HT-29 (cell line): ENCODE measurements around the gene MRPS24. TPM values are rescaled to one million over a fixed set of nuclear protein-coding genes. Genes with fewer than 3 reads are reported as not detected.
"Not testable (repeated sequence)": the region's sequence is repeated elsewhere in the genome, so short reads cannot be mapped to it uniquely, and the experiment has no call there.

ENCODE experiments used
- DNase-seq: peaks from one replicate; pipeline ENCODE4 v3.0.0-alpha.2; 2015; ENCODE audit warnings: low spot score
- small RNA-seq: library from RNA; depleted of rRNA; stranded (forward); fragments of <200 nt; gene quantifications from one replicate; pipeline ENCODE3, GENCODE V24; 2014
- total RNA-seq: library from RNA; depleted of rRNA; stranded (reverse); fragments of >200 nt; shearing (Covaris generic); gene quantifications from 2 replicates; pipeline ENCODE4 v1.2.3, GENCODE V29; 2014; rRNA removed

MRPS24 gene
- total RNA-seq, 1 experiment from 2014 or later, result 203 TPM

DNA sequence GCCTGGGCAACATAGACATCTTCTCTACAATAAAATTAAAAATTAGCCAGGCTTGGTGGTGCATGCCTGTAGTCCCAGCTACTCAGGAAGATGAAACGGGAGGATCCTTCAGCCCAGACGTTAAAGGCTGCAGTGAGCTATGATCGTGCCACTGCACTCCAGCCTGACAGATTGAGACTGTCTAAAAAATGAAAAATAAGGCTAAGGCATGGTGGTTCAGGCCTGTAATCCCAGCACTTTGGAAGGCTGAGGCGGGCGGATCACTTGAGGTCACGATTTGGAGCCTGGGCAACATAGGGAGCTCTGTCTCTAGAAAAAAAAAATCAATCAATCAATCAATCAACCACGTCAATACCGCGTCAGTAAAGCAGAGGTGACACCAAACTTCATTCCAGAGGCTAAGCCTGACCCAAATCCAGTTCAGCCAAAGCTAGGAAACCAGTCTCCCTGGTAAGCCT, 31.1 kb downstream of the MRPS24 start:
- no peak for DNase-seq

DNA sequence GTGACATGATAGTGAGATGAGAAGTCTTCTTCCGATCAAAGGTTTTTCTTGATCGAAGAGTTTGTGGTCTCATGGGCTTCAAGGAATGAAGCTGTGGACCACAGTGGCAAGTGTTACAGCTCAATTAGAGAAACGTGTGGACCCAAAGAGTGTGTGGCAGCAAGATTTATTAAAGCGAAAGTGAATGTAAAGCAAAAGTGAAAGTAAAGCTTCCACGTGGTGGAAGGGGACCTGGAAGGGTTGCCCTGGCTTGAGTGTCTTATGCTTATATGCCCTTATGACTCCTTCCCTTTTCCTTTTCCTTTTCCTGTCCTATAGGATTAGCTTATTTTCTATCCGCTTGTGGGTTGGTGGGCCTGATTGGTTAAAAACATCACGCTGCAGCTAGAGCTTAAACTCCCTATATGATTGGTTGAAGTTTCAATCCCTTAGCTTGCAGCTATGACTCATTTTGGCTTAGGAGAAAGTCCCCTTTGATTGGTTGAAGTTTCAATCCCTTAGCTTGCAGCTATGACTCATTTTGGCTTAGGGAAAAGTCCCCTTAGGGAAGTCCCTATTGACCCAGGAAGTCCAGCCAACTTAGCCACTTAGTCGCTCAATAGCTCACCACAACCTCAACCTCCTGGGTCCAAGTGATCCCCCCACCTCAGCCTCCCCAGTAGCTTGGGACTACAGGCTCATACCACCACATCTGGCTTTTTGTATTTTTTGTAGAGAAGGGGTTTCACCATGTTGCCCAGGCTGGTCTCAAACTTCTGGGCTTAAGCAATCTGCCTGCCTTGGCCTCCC, 34.7 kb downstream of the MRPS24 start:
- DNase-seq, result peak; percentile 37

DNA sequence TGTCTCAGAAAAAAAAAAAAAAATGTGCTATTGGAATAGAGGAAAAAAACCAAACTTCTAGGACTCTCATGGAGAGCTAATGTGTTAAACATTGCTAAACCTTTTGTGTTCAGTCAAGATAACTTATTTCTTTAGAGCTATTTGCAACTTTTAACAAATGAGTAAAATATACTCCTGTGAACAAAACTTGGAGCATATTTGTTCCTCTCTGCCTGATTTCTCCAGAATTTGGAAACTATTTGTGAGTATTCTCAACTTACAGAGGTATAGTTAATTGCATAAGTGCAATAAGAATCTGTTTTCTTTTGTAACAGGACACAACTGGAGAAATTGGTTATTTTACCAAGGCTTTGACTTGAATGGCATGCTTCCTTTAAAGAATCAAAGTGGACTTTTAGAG, 38.4 kb downstream of the MRPS24 start:
- DNase-seq, result not testable (repeated sequence)

DNA sequence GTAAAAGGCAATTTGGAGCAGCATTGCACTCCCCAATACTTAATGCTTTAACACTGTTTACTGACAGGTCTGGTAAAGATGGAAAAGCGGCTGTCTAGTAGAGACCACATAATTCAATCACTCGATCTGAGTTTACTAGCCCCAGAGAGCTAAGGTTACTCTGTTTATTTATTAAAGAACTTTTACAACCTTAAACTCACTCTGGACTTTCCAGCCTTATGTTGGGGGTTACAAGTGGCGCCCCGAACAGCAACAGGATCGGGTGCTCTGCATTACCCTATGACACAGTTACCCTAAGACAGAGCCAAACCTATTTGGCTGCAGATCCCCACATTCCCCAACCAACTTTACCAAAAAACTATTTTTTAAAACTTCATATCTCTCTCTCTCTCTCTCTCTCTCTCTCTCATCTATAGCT, 43.9 kb downstream of the MRPS24 start:
- no peak for DNase-seq

DNA sequence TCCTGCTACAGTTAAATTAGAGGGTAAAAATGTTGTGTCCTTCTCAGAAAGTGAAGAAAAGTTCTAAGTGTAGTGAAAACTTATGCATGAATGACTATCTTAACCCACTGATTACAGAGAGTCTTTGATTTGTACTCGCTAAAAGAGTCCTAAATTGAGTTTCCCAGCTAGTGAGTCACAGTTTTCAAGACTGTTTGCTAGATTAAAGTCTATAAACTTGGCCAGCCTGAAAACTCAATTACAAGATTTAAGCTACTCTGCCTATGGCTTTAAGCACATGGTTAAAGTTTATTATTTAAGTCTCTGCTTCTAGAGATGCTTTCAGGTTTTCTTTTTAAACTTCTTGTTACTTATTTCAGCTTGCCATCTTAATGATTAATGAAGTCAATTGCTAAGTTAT, 44.4 kb downstream of the MRPS24 start:
- no peak for DNase-seq

DNA sequence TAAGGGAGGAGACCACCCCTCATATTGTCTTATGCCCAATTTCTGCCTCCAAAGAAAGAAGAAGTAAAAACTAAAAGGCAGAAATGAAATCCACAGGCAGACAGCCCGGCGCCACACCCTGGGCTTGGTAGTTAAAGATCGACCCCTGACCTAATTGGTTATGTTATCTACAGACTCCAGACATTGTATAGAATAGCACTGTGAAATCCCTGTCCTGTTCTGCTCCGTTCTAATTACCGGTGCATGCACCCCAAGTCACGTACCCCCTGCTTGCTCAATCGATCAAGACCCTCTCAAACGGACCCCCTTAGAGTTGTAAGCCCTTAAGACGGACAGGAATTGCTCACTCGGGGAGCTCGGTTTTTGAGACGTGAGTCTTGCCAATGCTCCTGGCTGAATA, 44.8 kb downstream of the MRPS24 start:
- DNase-seq, result not testable (repeated sequence)

DNA sequence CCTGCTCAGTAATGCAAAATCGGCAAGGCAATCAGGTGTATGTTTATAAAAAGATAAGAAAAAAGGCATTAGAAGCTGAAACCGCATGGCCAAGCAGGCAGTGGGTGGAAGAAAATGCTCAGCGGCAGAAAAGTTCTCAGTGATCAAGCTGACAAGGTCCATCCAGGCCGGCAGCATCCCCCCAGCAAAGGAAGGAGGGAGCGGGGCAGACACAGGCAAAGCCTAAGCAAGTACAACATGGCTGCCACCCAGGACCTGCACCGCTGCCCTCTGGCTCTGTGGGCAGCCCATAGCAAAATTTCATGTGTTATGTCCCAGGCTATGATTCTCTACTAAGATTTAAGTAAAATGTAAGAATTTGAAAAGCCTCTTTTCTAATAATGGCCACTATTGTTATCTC, 45.4 kb downstream of the MRPS24 start:
- no peak for DNase-seq

DNA sequence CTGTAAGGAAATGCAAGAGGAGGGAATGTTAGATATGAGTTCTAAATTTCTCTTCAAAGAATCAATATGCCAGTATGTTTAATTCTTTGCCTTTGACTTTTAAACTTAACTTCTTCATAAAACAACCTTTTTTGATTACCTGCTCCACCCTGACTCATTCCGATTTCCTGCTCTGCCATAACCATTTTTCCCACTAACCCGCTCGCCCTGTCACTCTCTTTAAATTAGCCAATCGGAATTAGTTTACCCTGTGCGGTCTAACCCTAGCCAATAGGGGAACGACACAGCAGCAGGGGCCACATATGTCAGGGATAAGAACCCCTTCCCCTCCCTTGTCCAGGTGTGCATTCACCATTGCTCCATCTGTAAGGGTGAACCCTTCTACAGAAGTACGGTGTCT, 45.9 kb downstream of the MRPS24 start:
- not testable (repeated sequence) for DNase-seq

Small RNA genes lying within 50 kb of the gene (small RNA-seq; reads per million reads assigned to genes)
- gene MRPS24, result not detected

Other genes starting within 250 kb of the MRPS24 start
- gene COA1, start 140.0 kb downstream of the MRPS24 start, total RNA-seq, result 55.2 and 72.0 TPM in 2 replicates
- gene BLVRA, start 110.8 kb downstream of the MRPS24 start, total RNA-seq, result 0.73 and 2.0 TPM in 2 replicates
- 29.3 and 32.9 TPM in 2 replicates for gene URGCP, start 37.1 kb upstream of the MRPS24 start, total RNA-seq
- gene UBE2D4, start 56.9 kb upstream of the MRPS24 start, total RNA-seq, result 16.8 and 21.0 TPM in 2 replicates
- not detected in 2 replicates for gene SPDYE1, start 128.4 kb upstream of the MRPS24 start, total RNA-seq
- gene DBNL, start 175.2 kb upstream of the MRPS24 start, total RNA-seq, result 184 and 203 TPM in 2 replicates
- 0.56 TPM in 1 of 2 replicates, not detected in the other for gene PGAM2, start 196.1 kb upstream of the MRPS24 start, total RNA-seq
- 20.0 and 22.9 TPM in 2 replicates for gene POLM, start 213.0 kb upstream of the MRPS24 start, total RNA-seq
- not detected in 2 replicates for gene AEBP1, start 234.8 kb upstream of the MRPS24 start, total RNA-seq